Cardiac fibroblast (primary cell): ENCODE results near the gene CBFB.

Source experiments
- DNase-seq, 2 donors: peaks; one replicate each; pipeline versions ENCODE4 v3.0.0 to v3.0.0-alpha.2; 2010; ENCODE audit warnings: low read depth in 2 of 2
- H3K4me3 ChIP-seq, 2 donors: replicated peaks in 1 of 2; 1 replicate in 1 of 2; 2 replicates in 1 of 2; pipeline ENCODE4 v1.5.1; 2011; ENCODE audit warnings: low read depth in 2 of 2, low read length in 2 of 2, mild to moderate bottlenecking in 2 of 2, moderate library complexity in 1 of 2
- CTCF ChIP-seq: IDR thresholded peaks from one replicate; pipeline ENCODE4 v1.5.1; 2011; ENCODE audit warnings: low read depth, mild to moderate bottlenecking, low read length, inconsistent platforms

Gene CBFB

GRCh38 chr16:67108931-67109406 lies 80.0 kb downstream of the CBFB start:
- peak overlapping the region in 1 of 2 donors; percentile 93 for H3K4me3 ChIP-seq
- no peak for DNase-seq
- TF ChIP-seq CTCF, result no peak

- peak within 1 kb of the TSS; percentile 93 to 96 for H3K4me3 ChIP-seq
- peak; percentile 91 to 92 for DNase-seq
- no peak for TF ChIP-seq CTCF
Measured at GRCh38 chr16:67109407-67110135, 80.6 kb downstream of the CBFB start, which contains the start of gene PHAF1. Gene PHAF1 (plus strand): TSS chr16:67109941. CDS start chr16:67110176, 235 bp downstream.

GRCh38 chr16:67111951-67112444 lies 83.0 kb downstream of the CBFB start:
- TF ChIP-seq CTCF, result no peak
- H3K4me3 ChIP-seq, result no peak overlapping the region
- DNase-seq, result no peak

- H3K4me3 ChIP-seq, result no peak overlapping the region
- DNase-seq, result no peak
- no peak for TF ChIP-seq CTCF
Measured at GRCh38 chr16:67112591-67113399, 83.8 kb downstream of the CBFB start.

GRCh38 chr16:67114793-67115192 lies 85.8 kb downstream of the CBFB start:
- TF ChIP-seq CTCF, result no peak
- DNase-seq, result no peak
- no peak overlapping the region for H3K4me3 ChIP-seq

- TF ChIP-seq CTCF, result no peak
- no peak overlapping the region for H3K4me3 ChIP-seq
- peak; percentile 32 to 92 for DNase-seq
Measured at GRCh38 chr16:67115639-67116038, 86.7 kb downstream of the CBFB start.
